GM11168 (cell line): ENCODE results near the gene MGME1.
"Not testable (repeated sequence)": the region's sequence is repeated elsewhere in the genome, so short reads cannot be mapped to it uniquely, and the experiment has no call there.

Experiments used
- in situ Hi-C: fragments of 300-500 bp; cut with MboI; formaldehyde crosslinking; loops from one replicate; pipeline ENCODE4 v1.12.0; 2022; ENCODE audit warnings: low sequenced_read_pairs; ENCODE audit not compliant: unreplicated experiment

MGME1 gene

DNA sequence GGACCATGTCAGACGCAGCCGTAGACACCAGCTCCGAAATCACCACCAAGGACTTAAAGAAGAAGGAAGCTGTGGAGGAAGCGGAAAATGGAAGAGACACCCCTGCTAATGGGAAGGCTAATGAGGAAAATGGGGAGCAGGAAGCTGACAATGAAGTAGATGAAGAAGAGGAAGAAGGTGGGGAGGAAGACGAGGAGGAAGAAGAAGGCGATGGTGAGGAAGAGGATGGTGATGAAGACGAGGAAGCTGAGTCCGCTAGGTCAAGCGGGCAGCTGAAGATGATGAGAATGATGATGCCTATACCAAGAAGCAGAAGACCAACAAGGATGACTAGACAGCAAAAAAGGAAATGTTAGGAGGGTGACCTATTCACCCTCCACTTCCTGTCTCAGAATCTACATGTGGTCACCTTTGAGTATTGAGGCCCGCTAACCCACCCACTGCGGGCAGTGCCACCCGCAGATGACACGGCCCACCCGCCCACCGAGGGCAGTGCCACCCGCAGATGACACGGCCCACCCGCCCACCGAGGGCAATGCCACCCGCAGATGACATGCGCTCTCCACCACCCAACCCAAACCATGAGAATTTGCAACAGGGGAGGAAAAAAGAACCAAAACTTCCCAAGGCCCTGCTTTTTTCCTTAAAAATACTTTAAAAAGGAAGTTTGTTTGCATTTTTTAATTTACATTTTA, 43.3 kb downstream of the MGME1 start:
- in situ Hi-C loops: no loop called here

DNA sequence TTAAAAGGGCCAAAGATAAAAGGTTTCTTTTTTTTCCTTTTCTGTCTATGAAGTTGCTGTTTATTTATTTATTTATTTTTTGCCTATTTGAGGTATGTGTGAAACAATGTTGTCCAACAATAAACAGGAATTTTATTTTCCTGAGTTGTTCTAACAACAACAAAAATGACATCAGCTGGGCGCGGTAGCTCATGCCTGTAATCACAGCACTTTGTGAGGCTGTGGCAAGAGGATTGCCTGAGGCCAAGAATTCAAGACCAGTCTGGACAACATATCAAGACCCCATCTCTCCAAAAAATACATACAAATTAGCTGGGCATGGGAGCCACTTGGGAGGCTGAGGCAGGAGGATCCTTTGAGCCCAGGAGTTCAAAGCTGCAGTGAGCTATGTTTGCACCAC, 44.1 kb downstream of the MGME1 start:
- in situ Hi-C loops: no loop called here

DNA sequence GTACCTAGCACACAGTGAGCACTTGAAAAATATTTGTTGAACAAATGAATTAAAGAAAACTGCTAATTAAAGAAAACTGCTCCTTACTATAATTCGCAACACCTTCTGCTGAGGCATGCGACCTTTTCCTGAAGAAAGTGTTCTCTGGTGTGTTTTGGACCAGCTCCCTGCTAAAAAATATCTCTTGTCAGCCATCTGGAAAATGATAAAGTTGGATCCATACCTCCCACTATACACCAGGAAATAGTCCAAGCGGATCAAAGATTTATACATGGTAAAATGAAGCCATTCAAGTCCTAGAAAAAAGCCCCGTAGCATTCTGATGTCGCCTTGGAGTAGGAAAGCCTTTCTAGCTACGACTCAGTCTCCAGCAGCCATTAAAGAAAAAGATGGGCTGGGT, 45.6 kb downstream of the MGME1 start:
- in situ Hi-C loops: no loop called here

DNA sequence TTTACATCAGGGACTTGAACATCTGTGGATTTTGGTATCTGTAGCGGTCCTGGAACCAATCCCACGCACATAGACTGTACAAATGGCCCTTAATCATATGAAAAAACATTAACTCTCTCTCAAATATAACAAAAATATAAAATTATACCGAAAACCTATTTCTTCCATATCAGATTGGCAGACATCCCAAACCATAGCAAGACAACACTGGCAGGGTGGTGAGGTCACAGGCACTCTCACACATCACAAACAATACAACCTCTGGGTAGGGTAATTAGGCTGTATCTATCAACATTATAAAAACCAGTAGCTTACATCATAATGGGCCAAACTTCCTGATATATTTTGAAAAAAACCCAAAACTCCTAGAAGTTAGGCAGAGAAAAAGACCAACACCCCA, 48.0 kb downstream of the MGME1 start:
- in situ Hi-C loops: no loop called here

DNA sequence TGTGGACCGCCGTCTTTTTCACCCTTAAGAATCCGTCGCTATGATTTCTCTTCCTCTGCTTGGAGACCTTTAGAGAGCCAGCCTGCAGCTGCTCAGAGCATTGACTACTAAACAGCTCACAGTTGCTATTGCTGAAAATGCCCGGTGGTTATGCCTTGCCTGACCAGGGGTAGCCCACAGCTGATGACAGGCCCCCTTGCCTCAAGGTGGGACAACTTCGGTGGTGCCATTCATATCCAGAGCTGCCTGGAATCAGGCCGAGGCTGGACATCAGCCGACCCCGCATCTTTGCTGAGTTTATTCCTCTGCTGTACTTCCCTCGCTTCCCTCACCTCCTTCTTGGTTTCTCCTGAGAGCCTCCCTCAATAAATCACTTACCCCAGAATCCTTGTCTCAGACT, 49.3 kb downstream of the MGME1 start:
- in situ Hi-C loops: no loop called here

DNA sequence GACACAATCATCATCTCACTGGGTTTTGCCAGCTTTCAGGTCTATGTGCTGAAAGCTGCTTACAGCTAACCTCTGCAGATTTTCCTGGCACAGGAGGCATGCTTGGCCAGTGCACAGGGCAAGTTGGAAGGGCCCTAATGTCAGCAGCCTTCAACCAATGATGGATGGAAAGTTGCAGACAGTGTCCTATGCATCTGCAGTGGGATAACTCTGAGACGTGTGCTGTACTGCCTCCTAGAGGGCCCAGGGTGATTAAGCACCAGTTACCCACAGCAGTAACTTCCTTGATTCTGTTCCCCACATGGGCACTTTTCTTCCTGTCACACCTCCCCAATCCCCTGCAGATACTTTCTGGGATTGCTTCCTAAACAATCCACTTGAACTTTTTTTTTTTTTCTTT, 50.2 kb downstream of the MGME1 start:
- in situ Hi-C loops: no loop called here

DNA sequence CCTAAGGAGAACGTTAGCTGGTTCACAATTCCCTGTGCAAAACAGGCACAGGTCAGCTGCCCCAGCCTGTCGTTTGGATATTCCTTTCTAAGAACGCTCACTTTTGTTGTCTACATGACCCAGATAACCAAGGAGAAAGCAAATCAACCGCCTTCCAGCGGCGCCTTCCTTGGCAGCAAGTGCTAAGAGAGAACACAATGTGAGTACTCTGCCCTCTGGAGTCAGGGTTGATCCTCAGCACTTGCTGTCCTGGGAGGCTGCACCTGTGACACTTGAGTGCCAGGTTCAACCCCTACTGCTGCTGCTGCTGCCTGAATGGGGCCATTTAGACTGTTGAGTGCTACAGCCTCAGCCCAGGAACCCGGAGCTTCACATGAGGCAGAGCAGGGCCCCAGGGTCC, 52.1 kb downstream of the MGME1 start:
- in situ Hi-C loops: no loop called here

DNA sequence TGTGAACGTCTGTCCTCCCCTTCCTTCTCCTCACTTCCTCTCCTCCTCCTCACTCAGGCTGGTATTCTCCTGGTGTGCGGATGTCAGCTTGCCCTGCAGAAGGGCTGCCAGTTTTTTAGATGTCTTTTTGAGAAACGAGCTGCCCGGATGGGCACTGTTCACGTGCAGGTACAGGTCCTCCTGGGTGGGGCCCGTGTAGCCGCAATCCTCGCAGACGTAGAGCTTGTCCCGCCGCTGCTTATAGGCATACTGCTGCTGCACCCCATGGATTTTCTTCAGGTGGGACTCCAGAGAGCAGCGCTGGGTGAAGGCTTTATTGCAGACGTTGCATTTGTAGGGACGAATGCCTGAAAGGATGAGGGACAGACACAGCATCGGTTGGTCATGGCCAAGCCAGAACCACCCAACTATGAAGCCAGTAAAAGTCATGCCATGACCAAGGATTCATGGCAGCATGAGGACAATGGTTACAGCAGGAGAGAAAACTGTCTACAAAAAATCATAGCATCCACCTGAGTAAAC, 55.8 kb downstream of the MGME1 start:
- in situ Hi-C loops: no loop called here

DNA sequence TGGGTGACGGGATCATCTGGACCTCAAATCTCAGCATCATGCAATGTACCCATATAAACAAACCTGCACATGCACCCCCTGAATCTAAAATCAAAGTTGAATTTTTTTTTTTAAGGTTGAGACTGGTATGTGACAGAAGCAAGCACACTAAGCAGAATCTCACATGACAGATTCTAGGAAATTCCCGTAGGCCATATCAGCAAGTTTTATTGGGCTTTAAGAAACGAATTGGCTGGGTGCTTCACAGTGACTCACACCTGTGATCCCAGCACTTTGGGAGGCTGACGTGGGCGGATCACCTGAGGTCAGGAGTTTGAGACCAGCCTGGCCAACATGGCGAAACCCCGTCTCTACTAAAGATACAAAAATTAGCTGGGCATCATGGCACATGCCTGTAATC, 58.2 kb downstream of the MGME1 start:
- in situ Hi-C loops: not testable (repeated sequence)

DNA sequence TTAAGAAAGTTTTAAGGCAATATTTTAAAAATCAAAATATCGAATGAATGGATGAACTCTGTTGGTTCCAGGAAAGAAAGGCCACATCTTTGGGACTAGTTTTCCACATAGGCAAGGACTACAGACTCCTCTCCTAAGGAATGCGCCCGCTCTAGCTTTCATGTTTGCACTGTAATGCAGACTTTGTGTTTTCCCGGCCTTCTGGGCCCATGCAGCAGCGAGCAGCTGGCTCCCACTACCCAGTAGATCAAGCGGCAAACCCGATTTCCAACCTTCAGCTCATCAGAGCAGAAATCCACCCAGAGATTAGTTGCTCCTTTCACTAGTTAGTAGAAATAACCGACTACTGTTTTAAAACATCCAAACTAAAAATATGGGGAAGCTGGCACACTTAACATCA, 61.2 kb downstream of the MGME1 start:
- in situ Hi-C loops: no loop called here

DNA sequence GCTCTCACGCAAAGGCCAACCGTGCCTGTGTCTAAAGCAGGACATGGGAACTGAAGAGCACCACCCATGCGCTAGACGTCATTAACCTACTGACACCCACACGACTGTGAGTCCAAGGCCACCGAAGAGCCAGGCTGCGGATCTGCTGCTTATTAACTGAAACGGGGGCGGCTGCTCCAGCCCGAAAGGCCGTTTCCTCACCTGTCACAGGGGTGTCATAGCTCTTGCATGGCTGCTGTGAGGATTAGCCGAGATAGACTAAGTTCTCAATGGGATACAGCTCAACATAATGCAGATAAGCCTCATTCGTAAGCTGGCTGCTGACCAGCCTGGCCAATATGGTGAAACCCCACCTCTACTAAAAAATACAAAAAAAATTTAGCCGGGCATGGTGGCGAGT, 62.2 kb downstream of the MGME1 start:
- in situ Hi-C loops: no loop called here

DNA sequence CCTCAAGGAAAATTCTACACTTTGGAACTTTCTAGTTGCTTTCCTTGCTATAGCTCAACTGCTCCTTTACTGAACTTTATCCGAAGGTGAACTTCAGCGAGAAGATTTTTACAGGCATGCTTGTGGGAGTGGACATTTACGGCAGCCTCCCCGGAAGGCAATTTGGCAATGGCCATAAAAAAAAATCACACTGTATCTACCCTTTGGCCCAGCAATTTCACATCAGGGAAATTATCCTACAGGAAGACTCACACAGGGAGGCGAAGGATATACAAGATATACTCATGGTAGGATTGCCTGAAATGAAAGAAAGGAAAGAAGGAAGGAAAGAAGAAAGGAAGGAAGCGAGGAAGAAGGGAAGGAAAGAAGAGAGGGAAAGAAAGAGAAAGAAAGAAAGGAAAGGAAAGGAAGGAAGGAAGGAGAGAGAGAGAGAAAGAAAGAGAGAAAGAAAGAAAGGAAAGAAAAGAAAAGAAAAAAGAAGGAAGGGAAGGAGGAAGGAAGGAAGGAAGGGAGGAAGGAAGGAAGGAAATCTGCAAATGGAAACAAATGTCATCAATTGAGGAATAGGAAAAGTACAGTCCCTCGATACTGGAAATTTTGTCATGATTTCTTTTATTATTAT, 63.2 kb downstream of the MGME1 start:
- in situ Hi-C loops: no loop called here

DNA sequence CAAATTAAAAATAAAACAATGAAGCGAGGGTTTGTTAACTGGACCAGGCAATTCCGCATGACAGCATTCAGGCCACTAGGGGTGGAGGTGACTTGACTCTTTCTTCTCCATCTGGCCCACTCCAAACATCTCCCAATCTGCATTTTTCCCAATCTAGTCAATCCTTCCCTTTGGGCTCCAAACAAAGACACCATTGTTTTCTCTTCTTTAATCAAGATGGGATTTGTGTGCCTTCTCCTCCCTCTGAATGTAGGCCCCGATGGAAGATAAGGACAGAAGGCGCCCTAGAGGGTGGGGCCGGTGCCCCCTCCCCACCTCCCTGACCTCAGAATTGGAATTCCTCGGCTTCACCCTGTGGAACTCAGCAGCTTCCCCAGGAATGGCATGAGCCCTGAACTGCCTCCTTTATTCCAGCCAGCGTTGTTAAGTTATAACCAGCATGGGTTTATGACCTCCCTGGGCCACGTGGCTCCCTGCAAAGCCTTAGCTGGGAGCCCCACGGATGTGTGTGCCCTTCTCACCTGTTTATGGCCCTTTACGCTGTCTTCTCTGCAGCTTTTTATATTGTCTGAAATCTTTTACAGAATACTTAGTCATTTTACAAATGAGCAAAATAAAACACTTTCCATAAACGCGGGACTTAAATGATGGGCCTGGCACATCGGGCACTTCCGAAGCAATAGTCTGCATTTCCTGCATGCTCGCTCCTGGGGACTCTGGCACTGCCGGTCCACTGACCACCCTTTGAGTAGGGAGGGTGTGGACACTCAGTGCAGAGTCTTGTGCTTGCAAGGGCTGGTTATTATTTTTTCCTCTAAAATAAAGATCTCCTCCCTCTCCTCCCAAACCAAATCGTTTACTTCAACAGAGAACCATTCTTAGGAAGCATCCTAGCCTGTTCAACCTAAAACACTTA, 64.4 kb downstream of the MGME1 start:
- in situ Hi-C loops: no loop called here

DNA sequence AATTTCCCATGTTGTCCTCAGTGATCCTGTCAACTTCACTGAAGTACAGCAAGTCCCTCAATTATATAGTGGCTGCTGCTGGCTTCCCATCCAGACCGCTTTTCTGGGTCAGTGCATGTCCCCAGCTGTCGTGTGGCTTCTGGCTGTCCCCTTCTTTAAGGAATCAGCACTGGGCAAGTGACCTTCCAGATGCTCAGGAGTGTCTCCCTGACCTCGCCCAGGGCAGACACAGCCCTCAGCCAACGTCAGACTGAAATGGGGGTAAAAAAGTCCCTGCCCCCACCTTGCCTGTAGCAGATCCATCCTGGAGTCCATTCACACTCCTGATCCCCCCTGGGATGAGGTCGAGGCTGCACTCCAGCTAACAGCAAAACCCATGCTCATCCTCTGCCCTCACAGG, 65.2 kb downstream of the MGME1 start:
- in situ Hi-C loops: no loop called here

DNA sequence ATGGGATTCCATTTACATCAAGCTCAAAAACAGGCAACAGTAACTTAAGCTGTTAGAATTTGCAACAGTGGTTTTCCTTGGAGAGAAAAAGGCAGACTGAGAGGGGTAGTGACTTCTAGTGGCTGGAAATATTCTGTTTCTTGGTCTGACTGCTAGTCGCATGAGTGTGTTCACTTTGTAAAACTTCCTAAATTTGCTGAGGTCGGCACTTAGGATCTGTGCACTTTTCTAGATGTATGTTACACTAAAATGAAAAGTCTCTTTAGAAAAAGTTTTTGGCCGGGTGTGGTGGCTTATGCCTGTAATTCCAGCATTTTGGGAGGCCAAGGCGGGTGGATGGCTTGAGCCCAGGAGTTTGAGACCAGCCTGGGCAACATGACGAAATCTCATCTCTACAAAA, 70.2 kb downstream of the MGME1 start:
- in situ Hi-C loops: no loop called here
